GM21447 (cell line): ENCODE results near the gene GABBR2.

Experiments
- ATAC-seq: cut with Tn5 transposase; IDR thresholded peaks from one replicate; pipeline ENCODE4 v1.9.1; 2021; ENCODE audit not compliant: unreplicated experiment

The GABBR2 gene

GRCh38 chr9:98721643-98722042 is 12.9 kb upstream of the GABBR2 start:
- no peak for ATAC-seq

GRCh38 chr9:98720402-98720801 is 11.7 kb upstream of the GABBR2 start:
- ATAC-seq, result no peak

GRCh38 chr9:98719055-98719454 is 10.3 kb upstream of the GABBR2 start:
- ATAC-seq, result no peak

DNA sequence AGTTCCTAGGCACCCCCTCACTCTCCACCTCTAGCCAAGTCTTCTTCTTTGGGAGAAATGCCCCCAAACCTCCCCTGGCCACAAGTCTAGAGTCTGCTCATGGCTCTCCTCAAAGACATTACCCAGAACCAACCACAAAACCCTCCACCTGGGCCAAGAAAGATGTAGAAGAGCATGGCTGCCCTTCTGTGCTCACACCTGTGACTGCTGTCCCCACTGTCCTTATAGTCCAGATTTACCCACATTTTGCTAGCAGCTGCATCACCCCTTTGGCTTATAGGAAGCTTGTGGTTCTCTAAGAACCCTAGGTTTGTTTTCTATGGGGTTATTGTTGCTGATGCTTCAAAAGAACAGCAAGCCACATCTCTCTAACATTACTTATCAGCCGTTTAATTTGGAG is 6.1 kb upstream of the GABBR2 start:
- ATAC-seq, result no peak

GRCh38 chr9:98712987-98713386 is 4.3 kb upstream of the GABBR2 start:
- ATAC-seq, result no peak

DNA sequence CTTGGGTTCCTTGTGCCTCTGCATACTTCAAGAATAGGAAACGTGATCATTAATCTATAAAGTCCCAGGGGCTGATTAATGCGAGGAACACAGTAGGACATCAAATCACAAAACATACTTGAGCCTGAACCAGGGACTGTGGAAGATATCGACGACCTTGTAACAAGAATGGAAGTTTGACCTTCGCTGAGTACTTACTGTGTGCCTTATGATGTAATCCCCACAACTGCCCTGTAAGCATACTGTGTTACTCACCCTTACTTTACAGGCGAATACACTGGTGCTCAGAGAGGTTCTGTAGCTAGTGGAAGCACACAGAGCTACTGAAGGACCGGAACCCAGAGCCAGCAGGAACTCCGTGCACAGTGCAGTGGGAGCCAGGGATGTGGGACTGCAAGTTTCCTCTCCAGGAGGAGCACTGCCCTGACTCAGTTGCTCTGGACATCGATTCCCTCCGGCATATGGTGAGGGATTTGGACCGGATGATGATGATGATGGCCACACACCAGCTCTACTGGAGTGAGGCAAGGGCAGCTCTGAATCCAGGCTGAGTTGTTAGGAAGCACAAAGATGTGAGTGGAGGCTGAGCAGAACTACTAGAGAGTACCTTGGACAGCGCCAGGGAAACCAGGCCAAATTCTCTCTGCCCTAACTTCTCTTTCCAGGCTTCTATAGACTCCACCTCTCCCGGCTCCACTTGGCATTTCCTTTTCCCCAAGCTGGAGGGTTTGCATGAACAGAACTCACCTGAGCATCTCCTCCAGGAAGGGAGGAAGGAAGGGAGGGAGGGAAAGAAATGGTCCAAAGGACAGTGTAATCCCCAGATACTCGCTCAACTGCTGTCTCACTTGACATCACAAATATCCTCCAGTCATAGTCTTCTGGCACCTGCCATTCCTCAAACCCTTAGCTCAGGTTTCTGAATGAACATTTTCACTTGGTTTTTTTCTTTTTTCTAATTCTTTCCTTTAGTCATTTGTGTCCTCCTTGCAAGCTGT is 1.5 kb upstream of the GABBR2 start:
- no peak for ATAC-seq

DNA sequence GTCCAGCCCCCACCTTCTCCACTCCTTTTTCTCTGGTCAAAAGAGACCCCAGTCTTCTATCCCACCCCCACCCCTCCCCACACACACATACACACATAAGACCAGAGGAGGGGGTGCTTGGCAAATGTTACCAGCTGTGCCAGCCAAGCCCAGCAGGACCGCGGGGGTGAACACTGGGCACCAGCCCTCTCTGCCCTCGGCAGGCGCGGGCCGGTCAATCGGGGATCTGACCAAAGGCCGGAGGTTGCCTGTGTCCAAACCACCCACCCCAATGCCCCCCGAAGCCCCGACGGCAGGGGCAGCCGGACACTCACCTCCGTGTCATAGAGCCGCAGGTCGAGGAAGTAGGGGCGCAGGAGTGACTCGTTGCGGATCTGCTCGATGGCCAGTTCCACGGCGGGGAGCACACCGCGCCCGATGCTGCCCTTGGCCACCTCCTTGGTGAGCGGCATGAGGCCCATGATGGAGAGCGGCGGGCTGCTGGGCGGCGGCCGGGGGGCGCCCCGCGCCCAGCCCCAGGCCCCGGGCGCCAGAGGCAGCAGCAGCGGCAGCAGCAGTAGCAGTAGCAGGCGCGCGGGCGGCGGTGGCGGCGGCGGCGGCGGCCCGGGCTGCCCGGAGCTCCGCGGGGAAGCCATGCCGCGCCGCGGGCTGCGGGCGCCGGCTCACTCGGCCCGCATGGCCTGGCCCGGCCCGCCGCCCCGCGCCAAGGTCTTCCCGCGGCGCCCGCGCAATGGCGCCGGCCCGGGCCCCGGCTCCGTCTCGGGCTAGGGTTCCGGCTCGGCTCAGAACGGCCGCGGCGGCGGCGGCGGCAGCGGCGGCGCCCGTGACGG is 417 bp downstream of the GABBR2 start:
- no peak for ATAC-seq

DNA sequence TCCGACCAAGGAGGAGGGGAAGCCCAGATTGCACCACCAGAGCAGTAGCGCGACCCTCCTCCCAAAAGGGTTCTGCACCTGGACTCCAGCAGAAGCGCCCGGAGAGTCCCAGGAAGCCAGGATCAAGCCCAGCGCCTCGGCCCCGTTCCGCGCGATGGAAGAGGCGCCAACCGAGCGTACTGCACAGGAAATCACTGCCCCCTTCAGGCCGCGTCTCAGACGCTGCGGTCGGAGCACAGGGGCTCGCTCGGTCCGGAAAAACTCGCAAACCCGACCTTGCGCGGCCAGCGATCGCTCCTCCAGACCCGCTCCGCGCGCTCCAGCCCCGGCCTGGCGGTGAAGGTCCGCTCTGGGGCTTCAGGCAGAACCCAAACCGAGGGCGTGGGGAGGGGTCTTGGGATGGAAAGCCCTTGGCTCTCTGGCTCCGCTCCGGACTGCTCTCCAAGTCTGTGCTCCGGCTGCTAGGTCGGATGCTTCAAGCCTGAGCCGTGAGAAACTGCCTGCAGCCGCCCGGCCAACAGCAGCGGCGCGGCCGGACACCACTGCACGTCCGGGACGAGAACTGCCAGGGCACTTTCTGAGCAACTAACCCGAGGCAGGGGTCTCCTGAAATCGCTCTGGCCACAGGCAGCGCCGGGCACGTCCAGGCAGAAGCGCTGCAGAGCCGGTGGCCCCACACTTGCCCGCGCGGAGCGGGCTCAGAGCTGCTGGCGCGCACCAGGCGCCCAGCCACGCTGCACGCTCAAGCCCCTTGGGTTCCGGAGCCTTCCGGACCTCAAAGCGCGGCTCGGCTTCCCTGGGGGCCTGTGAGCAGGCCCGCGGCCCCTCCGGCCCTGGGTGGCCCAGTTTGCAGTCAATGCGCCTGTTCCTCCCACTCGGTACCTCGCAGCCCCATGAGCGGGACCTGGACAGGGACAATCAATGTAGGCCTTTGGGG is 1.3 kb downstream of the GABBR2 start:
- no peak for ATAC-seq

DNA sequence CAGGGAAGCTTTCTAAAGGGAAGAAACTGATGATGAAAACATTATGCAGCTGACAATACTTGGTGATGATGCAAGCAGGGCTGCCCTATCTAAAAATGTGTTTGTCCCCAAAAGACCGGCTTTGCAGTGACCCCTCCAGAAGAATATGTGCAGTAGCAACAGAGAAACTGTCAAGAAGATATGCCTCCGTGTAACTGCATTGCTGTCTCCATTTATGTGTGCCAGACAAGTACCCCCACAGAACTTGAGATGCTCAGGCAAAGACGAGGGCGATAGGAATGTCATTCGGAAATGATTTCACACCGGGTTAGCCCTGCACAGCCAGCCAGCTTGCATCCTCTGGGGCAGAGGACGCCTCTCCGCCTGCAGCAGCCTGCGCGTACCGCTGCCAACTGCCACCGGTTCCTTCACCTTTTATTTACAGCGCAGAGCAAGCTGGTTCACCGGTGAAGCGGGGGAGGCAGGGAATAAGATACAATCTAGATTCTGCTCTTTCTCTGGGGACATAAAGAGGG is 2.0 kb downstream of the GABBR2 start:
- ATAC-seq, result no peak

GRCh38 chr9:98702835-98703380 is 5.8 kb downstream of the GABBR2 start:
- ATAC-seq, result no peak

- no peak for ATAC-seq
These were observed 6.4 kb downstream of the GABBR2 start for GRCh38 chr9:98702340-98702739.

- ATAC-seq, result no peak
These were observed 7.2 kb downstream of the GABBR2 start for GRCh38 chr9:98701576-98701975.

GRCh38 chr9:98700801-98701200 is 7.9 kb downstream of the GABBR2 start:
- ATAC-seq, result no peak

- no peak for ATAC-seq
These were observed 9.9 kb downstream of the GABBR2 start for GRCh38 chr9:98698856-98699255.

DNA sequence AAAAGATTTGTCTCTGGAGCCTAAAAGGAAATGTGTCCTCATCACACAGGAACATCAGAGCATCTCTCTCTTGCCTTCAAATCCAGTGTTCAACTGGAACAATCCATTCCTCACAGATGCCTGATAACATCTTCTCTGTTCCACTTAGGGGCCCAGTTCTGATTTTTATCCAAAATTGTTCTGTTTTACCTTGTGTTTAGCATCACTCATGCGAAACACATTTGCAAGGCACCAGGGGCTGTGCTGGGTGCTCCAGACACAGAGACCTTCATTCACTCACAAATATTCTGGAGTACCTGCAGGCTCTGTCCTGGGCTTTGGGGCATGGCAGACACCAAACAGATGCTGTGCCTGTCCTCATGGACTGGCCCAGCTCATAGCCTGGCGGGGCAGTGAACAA is 13.8 kb downstream of the GABBR2 start:
- no peak for ATAC-seq

GRCh38 chr9:98692392-98692791 is 16.3 kb downstream of the GABBR2 start:
- ATAC-seq, result no peak

DNA sequence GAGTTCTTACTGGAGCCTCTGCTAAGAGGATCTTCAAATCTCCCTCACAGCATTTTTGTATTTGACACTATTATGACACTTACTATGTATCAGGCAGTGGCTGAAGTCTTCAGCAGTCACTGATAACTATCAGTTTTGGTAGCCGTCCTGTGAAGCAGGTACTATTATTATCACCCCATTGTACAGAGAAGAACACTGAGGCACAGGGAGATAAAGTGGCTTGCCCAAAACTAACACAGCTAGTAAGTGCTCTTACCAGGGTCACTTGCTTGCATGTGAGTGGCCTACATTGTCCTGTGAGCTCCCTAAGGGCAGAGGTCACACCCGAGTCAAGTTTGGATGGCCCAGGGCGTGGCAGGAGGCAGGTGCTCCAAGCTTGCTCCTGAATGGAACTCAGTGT is 16.8 kb downstream of the GABBR2 start:
- no peak for ATAC-seq

GRCh38 chr9:98690686-98691085 is 18.0 kb downstream of the GABBR2 start:
- no peak for ATAC-seq

- no peak for ATAC-seq
These were observed 19.8 kb downstream of the GABBR2 start for GRCh38 chr9:98688710-98689495.

- no peak for ATAC-seq
These were observed 20.8 kb downstream of the GABBR2 start for GRCh38 chr9:98687911-98688310.
